Stimulated activated CD8-positive, alpha-beta memory T cell treated with anti-CD3 and anti-CD28 coated beads, Interleukin-15, amount 100 ng/mL, for 48 hours (primary cell): ENCODE data around the gene OTX1.
"Not testable (repeated sequence)": the region's sequence is repeated elsewhere in the genome, so short reads cannot be mapped to it uniquely, and the experiment has no call there.

ENCODE experiments used
- DNase-seq, 2 donors: peaks; one replicate each; pipeline ENCODE4 v3.0.0-alpha.2; 2020; ENCODE audit warnings: low read depth in 2 of 2

OTX1 gene

DNA sequence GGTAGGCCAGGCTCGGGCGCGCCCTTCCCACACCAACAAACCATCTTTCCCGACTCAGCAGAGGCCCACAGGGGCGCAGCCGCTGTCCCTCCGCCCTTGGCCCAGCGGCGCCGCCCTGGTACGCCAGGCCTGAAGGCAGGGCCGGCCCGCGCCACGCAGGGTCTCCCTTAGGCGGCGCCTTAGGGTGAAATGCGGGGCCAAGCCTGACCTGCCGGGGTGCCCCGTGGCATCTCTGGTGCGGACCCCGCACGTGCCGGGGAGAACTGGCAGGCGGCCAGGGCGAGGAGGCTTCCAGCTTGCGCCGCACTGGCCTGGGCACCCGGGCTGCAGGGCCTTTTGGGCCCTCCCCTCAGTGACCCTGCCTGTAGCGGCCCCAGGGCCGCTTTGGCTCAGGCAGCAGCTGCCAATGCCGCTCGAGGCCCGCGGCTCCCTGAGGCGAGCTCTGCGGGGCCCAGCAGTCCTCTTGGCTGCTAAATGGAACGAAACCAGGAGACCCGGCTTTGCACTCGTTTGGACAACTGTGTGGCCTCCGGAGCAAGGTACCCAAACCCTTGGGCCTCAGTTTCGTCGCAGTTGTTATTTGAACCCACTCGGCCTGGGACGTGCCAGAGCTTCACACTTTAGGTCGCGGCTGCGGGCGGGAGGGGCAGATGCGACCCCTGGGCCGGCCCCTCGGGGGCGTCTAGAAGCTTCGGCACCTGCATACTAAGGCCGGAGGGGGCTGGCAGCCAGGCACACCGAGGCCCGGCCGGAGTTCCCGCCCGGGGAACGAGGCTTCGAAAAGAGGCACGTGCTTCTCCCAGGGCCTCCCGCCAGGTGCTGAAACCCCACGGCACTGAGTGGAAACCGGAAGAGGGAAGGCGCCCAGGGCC is 8.5 kb downstream of the OTX1 start:
- DNase-seq = no peak

DNA sequence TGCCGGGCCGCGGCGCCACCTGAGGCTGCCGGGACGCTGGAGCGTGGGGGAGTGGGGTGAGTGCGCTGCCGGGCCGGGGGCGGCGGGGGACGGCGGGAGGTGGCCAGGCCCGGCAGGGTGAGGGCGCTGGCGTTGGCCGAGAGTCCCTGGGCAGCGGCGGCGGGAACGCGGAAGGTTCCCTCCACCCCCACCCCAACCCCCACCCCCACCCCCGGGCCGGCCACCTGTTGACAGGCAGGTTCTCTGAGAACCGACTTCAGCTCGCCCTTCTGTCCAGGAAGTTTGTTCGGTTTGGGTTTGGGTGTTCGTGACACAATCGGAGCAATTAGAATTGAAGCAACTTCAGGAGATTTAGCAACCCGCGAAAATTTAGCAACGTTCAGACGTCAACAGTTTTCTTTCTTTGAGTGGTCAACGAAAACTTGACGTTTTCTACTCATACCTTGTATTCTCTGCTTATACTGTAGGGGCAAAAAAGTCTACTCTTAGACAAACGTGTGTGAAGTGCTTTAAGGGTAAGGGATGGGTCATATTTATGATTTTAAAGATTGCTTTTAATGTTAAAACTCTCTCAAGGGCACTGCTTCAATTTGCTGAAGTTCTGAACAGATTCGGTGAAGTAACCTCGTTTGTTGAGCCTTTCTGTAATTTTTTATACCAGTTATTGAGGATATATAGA is 9.3 kb downstream of the OTX1 start:
- DNase-seq = no peak

DNA sequence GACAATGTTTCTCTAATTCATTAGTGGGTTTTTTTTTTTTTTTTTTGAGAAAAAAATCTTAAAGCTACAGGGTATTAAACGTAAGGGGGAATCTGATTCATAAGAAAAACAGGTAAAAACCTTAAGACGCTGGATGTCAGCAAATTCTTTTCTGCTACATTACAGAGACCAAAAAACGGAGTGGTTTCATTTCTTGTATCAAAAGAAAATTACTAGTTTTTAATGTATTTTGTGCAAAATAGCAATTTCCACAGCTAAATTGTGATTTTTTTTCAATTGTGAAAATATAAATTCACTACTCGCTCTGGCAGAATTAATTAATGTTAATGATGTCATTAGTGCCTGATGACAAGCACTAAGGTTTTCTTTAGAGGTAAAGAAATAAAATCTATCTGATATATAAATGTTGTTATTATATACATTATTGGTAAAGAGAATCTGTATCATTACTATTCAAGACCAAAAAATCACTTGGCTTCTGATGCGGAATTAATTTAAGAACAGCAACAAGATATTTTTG is 9.9 kb downstream of the OTX1 start:
- no peak for DNase-seq

DNA sequence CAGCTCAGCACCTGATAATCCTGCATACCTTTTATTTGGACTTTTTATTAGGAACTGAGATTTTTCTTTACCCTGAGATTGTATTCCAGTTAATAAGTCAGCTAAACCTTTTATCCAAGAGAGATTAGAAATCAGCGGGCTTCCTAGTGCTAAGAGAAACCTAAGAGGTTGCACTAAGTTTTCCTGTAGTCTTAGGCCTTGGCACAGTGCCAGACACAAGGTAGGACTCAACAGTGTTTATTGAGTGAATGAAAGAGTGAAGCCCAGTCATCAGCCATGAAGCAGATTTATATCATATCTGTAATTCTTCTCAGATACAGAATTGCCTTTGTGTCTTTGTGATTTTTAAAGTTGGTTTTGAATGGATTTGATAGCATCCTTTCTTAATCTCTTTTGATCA is 13.6 kb downstream of the OTX1 start:
- no peak for DNase-seq

DNA sequence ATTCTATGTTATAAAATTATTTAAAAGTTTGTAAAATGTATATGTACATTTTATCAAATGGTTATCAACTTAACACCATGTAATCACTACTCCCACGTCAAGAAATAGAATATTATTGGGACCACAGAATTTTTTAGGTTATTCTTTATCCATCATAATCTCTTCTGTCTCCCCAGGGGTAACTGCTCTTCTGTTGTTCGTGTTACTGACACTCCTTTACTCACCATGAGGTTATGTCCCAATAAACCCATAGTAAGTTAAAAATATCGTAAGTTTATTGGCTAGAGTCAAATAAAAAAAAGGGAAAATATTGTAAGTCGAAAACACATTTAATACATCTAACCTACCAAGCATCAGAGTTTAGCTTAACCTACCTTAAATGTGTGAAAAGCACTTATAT is 14.0 kb downstream of the OTX1 start:
- DNase-seq = no peak

DNA sequence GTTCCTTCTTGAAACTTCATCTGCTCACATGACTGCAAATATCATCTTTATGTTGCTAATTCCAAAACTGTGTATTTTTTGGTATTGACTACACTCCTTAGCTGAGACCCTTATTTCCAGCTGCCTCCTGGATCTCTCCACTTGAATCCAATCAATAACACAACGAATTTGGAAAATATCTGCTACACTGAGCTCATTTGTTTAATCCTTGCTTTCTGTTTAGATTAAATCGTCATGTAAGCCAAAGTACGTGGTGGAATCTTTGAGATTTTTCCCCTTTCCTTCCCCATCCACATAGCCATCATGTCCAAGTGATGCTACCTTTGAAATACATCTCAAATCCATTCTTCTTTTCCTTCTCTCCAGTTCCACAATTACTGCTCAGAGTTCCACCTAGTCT is 15.6 kb downstream of the OTX1 start:
- DNase-seq = no peak

DNA sequence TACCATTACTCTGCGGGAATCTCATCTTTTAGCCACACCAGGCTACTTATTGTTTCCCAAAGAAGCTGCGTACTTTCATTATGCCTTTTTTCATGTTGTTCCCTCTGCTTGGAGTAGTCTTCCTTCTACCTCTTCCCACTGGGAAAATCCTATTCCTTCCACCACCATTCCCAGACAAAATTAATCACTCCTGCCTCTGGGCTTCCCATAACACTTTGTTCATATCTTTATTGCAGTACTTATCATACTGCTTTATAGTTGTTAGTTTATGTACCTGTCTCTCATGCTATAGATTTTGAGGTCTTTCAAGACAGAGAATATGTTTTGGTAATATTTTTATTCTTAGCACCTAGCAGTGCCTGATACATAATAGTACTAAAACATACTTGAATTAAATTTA is 16.2 kb downstream of the OTX1 start:
- no peak for DNase-seq

DNA sequence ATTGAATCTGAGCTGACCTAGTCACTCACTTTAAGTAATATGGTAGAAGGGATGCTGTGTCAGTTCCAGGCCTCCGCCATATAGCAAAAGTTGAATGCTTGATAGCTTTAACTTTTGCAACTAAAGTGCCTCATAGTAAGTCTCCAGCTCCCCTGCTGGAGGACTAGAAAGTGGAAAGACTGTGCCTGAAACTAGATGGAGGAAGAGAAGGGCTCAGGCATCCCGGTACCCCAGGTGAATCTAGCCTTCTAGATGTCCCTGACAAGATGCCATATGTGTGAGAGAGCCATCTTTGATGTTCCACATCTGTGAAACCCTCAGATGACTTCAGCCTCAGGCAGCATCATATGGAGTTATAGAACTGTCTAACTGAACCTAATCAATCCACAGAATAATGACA is 21.0 kb downstream of the OTX1 start:
- no peak for DNase-seq

DNA sequence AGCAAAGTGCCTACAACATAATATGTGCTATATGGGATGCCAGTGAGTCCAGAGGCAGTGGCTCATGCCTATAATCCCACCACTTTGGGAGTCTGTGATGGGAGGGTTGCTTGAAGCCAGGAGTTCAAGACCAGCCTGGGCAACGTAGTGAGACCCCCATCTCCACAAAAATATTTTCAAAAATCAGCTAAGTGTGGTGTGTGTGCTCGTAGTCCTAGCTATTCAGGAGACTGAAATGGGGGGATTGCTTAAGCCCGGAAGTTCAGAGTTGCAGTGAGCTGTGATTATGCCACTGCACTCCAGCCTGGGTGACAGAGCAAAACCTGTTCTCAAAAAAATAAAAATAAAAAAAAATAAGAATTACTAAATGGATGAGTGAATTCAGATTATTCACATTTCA is 23.4 kb downstream of the OTX1 start:
- no peak for DNase-seq

DNA sequence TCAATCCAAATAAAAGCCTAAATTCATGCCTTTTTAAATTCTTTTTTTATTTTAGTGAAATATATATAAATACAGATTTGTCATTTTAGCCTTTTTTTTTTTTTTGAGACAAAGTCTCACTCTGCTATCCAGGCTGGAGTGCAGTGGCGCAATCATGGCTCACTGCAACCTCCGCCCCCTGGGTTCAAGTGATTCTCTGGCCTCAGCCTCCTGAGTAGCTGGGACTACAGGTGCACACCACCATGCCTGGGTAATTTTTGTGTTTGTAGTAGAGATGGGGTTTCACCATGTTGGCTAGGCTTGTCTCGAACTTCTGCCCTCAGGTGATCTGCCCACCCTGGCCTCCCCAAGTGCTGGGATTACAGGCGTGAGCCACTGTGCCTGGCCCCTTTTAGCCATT is 23.8 kb downstream of the OTX1 start:
- not testable (repeated sequence) for DNase-seq

DNA sequence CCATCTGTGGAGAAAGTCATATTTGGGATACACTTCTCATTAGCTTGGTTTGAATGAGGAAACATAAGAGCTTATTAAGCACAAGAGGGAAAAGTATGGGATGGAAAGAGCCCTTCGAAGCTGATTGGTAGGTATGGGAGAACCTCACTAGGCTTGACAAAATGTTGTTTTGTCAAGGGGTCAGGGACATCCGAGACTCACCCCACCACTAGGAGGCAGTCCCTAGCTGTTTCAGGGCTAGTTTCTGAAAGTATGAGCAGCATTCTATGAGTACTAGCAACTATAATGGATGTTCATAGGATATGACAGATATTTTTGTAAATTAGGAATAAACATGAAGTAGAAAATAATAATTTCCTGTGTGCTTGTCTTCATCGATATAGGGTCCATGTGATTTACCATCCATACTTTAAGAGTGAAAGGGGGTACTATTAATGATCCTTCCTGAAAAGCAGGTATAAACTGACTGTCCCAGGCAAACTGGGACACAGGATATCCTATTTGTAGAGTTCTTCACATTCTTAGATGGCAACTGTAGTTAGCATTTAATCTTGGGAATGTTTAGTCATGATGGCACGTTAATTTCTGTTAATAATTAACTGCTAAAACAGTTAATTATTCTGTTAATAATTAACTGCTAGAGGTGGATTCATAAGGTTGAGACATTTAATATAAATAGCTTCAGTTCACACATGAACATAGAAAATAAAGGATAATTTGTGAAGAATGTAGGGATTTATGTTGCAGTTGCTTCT is 28.4 kb downstream of the OTX1 start:
- DNase-seq = no peak

DNA sequence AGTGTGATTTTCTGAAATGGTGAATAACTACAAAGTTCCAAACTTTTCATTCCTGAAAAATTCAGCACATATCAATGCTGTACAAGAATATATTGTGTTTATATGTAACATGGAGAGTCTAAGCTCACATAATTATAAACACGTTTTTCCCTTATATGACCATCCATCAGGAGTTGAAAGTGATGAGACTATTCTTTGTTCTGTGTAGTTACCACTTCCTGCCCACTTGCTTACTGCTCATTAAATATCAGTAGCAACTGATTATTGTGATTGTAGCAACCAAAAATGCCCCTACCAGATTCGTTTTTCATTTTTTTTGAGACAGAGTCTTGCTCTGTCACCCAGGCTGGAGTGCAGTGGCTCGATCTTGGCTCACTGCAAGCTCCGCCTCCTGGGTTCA is 30.8 kb downstream of the OTX1 start:
- no peak for DNase-seq

DNA sequence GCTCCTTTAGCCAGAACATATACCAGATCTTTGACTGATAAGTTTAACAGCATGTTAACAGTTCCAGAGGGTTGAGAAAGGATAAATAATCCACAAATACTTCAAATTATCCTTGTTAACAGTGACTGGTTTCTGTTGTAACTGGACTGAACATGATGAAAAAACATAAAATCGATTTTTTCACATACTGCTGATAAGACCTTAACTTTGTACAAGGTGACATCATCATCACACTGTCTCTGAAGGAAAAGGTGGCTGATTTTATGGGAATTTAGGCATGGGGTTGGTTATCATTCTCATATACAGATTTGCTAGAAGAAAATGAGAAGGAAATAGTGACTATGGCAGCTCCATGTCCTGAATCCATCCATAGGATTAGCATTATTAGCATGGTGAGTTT is 36.1 kb downstream of the OTX1 start:
- no peak for DNase-seq

DNA sequence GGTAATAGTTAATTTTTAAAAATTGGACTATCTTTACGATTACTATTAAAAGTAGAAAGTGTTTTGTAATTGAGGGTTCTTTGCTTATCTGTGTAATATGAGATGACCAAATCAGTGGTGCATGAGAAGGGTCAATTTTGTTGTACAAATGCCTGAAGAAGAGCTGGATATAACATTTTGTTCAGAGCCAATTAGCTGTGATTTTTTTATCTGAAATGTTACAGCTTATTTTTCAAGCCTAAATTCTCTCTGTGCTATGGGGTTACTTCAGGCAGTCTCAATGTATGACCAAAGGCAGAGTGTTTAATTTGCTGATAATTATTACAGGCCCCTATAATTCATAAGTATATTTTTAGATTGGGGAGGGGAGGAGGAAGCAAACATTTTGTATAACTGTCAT is 41.8 kb downstream of the OTX1 start:
- no peak for DNase-seq

DNA sequence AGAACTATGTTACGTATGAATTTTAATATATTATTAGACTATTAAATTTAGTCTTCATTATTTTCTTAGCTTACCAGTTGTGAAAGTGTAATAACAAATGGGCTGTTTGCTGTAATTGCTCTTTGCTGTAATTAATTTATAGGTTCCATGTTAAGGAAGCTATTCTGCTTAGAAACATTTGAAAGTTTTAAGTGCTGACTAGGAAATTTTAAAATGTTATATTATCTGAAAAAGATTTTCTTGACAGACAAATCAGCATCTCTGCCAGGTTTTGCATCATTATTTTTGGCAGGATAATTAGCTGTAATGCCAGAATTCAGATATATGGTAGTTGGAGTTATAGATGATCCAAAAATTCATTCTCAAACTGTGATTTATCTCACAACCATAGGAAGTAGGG is 42.2 kb downstream of the OTX1 start:
- DNase-seq = no peak

DNA sequence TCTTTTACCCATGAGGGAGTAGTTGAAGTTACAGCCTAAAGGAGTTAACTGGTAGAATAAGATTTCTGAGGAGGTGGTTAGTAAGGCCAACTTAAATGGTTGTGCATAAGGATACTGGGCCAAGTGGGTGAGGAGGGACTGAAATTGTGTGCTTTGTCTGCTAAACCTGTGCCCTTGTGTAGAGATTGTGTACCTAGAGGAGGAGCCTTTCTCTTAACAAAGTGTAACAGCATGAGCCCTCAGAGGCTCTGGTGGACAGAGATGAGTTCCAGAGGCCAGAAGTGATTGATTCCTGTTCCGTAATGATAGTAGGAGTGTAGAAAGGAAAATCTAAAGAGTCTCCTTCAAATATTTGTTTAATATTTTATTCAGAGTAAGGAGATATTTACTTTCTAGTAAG is 42.9 kb downstream of the OTX1 start:
- DNase-seq = no peak

DNA sequence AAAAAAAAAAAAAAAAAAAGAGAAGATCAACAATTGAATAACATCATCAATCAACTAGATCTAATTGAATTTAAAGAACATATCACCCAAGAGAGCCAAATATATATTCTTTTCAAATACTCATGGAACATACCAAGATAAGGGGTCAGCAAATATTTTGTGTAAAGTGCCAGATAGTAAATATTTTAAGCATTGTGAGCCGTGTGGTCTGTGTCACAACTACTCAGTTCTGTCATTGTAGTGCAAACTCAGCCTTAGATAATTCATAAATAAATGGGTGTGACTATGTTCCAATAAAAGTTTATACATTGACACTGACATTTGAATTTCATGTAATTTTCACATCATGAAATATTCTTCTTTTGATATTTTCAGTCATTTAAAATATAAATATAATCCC is 45.9 kb downstream of the OTX1 start:
- DNase-seq = no peak

DNA sequence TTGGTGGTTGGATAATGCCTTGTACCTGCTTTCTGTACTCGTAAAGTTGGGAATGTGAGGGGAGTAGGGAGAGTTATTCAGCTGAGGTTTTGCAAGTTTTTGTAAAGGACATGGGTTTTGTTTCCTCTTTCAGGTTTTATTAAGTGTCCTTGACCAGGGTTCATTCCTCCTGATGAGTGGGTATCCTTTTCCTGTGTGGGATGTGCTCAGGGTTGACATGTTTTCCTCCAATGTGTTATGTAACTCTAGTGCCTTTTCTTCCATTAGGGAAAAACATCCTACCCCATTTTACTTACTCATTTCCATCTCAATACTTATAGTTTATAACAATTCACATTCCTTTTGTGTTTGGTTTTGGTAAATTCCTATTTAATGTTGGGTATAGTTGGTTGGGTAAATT is 48.4 kb downstream of the OTX1 start:
- no peak for DNase-seq

DNA sequence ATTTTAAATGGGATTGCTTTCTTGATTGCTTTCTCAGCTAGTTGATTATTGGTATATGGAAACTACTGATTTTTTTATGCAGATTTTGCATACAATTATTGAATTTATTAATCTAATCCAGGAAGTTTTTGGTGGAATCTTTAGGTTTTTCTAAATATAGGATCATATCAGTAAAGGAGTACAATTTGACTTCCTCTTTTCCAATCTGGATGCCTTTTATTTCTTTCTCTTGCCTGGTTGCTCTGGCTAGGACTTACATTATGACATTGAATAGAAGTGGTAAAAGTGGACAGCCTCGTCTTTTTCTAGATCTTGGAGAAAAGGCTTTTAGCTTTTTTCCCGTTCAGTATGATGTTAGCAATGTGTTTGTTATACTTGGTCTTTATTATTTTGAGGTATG is 51.3 kb downstream of the OTX1 start:
- DNase-seq = no peak

DNA sequence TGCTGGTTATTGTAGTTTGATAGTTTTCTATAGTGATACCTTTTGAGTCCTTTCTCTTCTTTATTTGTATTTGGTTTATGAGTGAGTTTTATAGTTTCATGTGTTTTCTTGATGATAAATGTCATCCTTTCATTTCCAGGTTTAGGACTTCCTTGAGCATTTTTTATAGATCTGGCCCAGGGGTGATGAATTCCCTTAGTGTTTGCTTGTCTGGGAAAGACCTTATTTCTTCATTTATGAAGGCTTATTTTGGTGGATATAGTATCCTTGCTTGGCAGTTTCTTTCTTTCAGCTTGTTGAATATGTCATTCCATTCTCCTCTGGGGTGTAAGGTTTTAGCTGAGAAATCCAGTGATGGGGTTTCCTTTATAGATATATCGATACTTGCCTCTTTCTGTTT is 53.9 kb downstream of the OTX1 start:
- DNase-seq = no peak
